DND-41 (cell line): ENCODE data around the gene HMGB2.

Source experiments
- ATAC-seq: fragments of 200-7000 bp; cut with Tn5 transposase; 3 replicates; pipeline ENCODE4 v1.9.1; 2021; ENCODE audit warnings: low read depth; ENCODE audit not compliant: insufficient read depth
- DNase-seq: peaks from one replicate; pipeline ENCODE4 v3.0.0-alpha.2; 2020
- H2AFZ ChIP-seq: 2 replicates; pipeline ENCODE4 v1.6.0; 2012; ENCODE audit warnings: low read depth, low read length
- H3K27ac ChIP-seq: 2 replicates; pipeline ENCODE4 v1.5.1; 2012; ENCODE audit warnings: low read length, inconsistent platforms
- H3K27me3 ChIP-seq: fragments of 200-600 bp; sonication (generic); 2 replicates; pipeline ENCODE4 v1.6.0; 2012; ENCODE audit warnings: low read length, mild to moderate bottlenecking, inconsistent platforms; ENCODE audit not compliant: insufficient read depth, poor library complexity
- H3K36me3 ChIP-seq: 2 replicates; pipeline ENCODE4 v1.5.1; 2012; ENCODE audit warnings: low read length, inconsistent platforms; ENCODE audit not compliant: insufficient read depth
- H3K4me1 ChIP-seq: 2 replicates; pipeline ENCODE4 v1.5.1; 2012; ENCODE audit warnings: mild to moderate bottlenecking, low read length; ENCODE audit not compliant: insufficient read depth
- H3K4me2 ChIP-seq: 2 replicates; pipeline ENCODE4 v1.6.0; 2012; ENCODE audit warnings: mild to moderate bottlenecking, moderate library complexity, low read length, inconsistent platforms; ENCODE audit not compliant: insufficient read depth
- H3K4me3 ChIP-seq, 2 experiments: fragments of 200-600 bp in 1 of 2; shearing (Covaris generic) in 1 of 2; 2 replicates each; pipeline ENCODE4 v1.5.1; 2012 to 2016; ENCODE audit warnings: inconsistent platforms in 2 of 2, low read length in 2 of 2, mild to moderate bottlenecking in 2 of 2, low read depth in 1 of 2, moderate library complexity in 1 of 2
- H3K79me2 ChIP-seq: 2 replicates; pipeline ENCODE4 v1.6.0; 2012; ENCODE audit warnings: low read length, inconsistent platforms; ENCODE audit not compliant: insufficient read depth
- H3K9ac ChIP-seq: 2 replicates; pipeline ENCODE4 v1.6.0; 2012; ENCODE audit warnings: low read depth, mild to moderate bottlenecking, inconsistent platforms, low read length, moderate library complexity
- H3K9me3 ChIP-seq: 2 replicates; pipeline ENCODE4 v1.5.1; 2012; ENCODE audit warnings: low read length, moderate library complexity, mild to moderate bottlenecking, inconsistent platforms; ENCODE audit not compliant: insufficient read depth, severe bottlenecking
- H4K20me1 ChIP-seq: 2 replicates; pipeline ENCODE4 v1.6.0; 2012; ENCODE audit warnings: low read length; ENCODE audit not compliant: insufficient read depth
- EZH2 ChIP-seq: IDR thresholded peaks from 3 replicates; pipeline ENCODE4 v1.6.1; 2012; ENCODE audit warnings: borderline replicate concordance, low read depth, mild to moderate bottlenecking, moderate library complexity, low read length, inconsistent platforms; ENCODE audit not compliant: severe bottlenecking
- TF ChIP-seq, protein P1 (sequence below): IDR thresholded peaks from 2 replicates; pipeline ENCODE4 v1.5.1; 2012; ENCODE audit warnings: borderline replicate concordance, low read length, moderate library complexity, mild to moderate bottlenecking; ENCODE audit not compliant: poor library complexity, severe bottlenecking; ENCODE audit errors: extremely low read depth

Gene HMGB2

DNA sequence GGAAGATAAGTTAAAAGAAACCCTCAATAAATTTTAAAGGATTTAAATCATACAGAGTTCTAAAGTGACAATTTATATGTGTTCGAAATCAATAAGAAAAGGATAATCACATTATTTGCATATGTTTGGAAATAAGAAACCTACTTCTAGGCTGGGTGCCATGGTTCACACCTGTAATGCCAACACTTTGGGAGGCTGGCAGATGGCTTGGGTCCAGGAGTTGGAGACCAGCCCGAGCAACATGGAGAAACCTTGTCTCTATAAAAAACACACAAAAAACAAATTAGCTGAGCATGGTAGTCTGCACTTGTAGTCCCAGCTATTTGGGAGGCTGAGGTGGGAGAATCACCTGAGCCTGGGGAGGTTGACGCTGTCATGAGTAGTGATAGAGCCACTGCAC is 28.5 kb upstream of the HMGB2 start:
- no peak overlapping the region for H3K9ac ChIP-seq
- no peaks in the 10 kb centered on the region for H3K9me3 ChIP-seq
- H3K36me3 ChIP-seq = no peaks in the 10 kb centered on the region
- no peaks in the 10 kb centered on the region for H4K20me1 ChIP-seq
- H3K79me2 ChIP-seq = peaks cover 15% of the 10 kb centered on the region
- TF ChIP-seq EZH2 = no peak
- TF ChIP-seq, protein P1, sequence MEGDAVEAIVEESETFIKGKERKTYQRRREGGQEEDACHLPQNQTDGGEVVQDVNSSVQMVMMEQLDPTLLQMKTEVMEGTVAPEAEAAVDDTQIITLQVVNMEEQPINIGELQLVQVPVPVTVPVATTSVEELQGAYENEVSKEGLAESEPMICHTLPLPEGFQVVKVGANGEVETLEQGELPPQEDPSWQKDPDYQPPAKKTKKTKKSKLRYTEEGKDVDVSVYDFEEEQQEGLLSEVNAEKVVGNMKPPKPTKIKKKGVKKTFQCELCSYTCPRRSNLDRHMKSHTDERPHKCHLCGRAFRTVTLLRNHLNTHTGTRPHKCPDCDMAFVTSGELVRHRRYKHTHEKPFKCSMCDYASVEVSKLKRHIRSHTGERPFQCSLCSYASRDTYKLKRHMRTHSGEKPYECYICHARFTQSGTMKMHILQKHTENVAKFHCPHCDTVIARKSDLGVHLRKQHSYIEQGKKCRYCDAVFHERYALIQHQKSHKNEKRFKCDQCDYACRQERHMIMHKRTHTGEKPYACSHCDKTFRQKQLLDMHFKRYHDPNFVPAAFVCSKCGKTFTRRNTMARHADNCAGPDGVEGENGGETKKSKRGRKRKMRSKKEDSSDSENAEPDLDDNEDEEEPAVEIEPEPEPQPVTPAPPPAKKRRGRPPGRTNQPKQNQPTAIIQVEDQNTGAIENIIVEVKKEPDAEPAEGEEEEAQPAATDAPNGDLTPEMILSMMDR = no peak
- H3K27ac ChIP-seq = no peak overlapping the region
- no peak overlapping the region for H3K4me2 ChIP-seq
- H3K4me1 ChIP-seq = peaks cover 24% of the 10 kb centered on the region
- ATAC-seq (no peak), DNase-seq (no peak)
- H3K4me3 ChIP-seq = no peak overlapping the region
- H3K27me3 ChIP-seq = no peaks in the 10 kb centered on the region
- H2AFZ ChIP-seq = no peak overlapping the region

GRCh38 chr4:173360587-173361221 is 26.5 kb upstream of the HMGB2 start:
- H3K27ac ChIP-seq = no peak overlapping the region
- H3K4me1 ChIP-seq = peaks cover 5% of the 10 kb centered on the region
- H3K79me2 ChIP-seq = no peaks in the 10 kb centered on the region; the same call in 1 of the 2 replicates
- no peak overlapping the region for H3K9ac ChIP-seq
- no peaks in the 10 kb centered on the region for H3K36me3 ChIP-seq
- DNase-seq (no peak), ATAC-seq (peak; percentile 67)
- no peak overlapping the region for H2AFZ ChIP-seq
- no peak overlapping the region for H3K4me3 ChIP-seq
- TF ChIP-seq, protein P1 = peak; percentile 41
- TF ChIP-seq EZH2 = no peak
- H3K9me3 ChIP-seq = no peaks in the 10 kb centered on the region
- no peak overlapping the region for H3K4me2 ChIP-seq
- no peaks in the 10 kb centered on the region for H4K20me1 ChIP-seq
- H3K27me3 ChIP-seq = no peaks in the 10 kb centered on the region

DNA sequence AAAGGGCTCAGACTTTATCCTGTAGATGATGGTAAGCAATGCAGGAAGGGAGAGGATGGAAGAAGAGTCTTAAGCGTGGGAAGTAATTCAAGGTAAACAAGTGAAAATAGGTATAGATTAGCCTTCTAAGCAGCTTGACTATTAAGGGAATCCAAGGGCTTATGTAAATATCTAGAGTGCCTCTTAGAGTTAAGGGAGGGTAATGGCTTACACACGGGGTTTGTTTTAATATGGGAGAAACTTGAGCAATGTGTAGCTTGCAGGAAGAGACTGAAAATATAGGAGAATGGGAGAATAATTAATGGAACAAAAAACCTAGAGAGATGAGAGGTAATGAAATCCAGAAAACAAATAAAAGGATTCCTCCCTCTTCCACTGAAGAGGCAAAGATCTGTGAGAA is 23.8 kb upstream of the HMGB2 start:
- H3K4me3 ChIP-seq = no peak overlapping the region
- H3K9ac ChIP-seq = no peak overlapping the region
- no peak overlapping the region for H3K4me2 ChIP-seq
- no peaks in the 10 kb centered on the region for H3K9me3 ChIP-seq
- no peak overlapping the region for H3K27ac ChIP-seq
- H4K20me1 ChIP-seq = no peaks in the 10 kb centered on the region
- no peaks in the 10 kb centered on the region for H3K36me3 ChIP-seq
- no peak overlapping the region for H2AFZ ChIP-seq
- no peaks in the 10 kb centered on the region for H3K79me2 ChIP-seq
- no peak for DNase-seq
- no peak for ATAC-seq
- H3K27me3 ChIP-seq = no peaks in the 10 kb centered on the region
- no peak for TF ChIP-seq EZH2
- TF ChIP-seq, protein P1 = no peak
- H3K4me1 ChIP-seq = no peaks in the 10 kb centered on the region

DNA sequence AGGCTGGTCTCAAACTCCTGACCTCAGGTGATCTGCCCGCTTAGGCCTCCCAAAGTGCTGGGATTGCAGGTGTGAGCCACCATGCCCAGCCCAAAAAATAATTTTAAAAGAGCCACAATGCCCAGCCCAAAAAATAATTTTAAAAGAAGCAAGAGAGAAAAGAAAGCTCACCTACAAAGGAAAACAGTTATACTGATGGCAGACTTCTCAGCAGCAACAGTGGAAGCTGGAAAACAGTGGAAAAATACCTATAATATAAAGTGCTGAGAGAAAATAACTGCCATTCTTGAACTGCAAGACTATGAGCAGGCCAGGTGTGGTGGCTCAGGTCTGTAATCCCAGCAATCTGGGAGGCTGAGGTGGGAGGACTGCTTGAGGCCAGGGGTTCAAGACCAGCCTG is 13.3 kb upstream of the HMGB2 start:
- Histone ChIP-seq H3K4me1 (no peaks in the 10 kb centered on the region), H3K79me2 (0 out of 2 replicates have a peak, but pooled peaks cover 3% of the 10 kb centered on the region), H3K27ac (no peak overlapping the region), H3K36me3 (peaks cover 5% of the 10 kb centered on the region; the same call in 1 of the 2 replicates), H3K4me3 (no peak overlapping the region), H2AFZ (no peak overlapping the region), H3K4me2 (no peak overlapping the region), H3K9me3 (no peaks in the 10 kb centered on the region), H3K27me3 (no peaks in the 10 kb centered on the region), H4K20me1 (no peaks in the 10 kb centered on the region), H3K9ac (no peak overlapping the region)
- TF ChIP-seq EZH2 = no peak
- TF ChIP-seq, protein P1 = no peak
- ATAC-seq (no peak), DNase-seq (no peak)
